H1 (cell line): ENCODE measurements around the gene RAI2. TPM values are rescaled to one million over a fixed set of nuclear protein-coding genes. Genes with fewer than 3 reads are reported as not detected.

Source experiments
- CTCF ChIA-PET: fragments of 300-600 bp; sonication (Branson Sonifier 250); formaldehyde crosslinking; loops from one replicate; lab custom pipeline; 2021; ENCODE audit not compliant: partially characterized antibody; lab: Charles Lee
- POLR2A ChIA-PET: fragments of 300-600 bp; sonication (Branson Sonifier 250); formaldehyde crosslinking; loops from one replicate; lab custom pipeline; 2021; ENCODE audit warnings: inconsistent platforms; ENCODE audit not compliant: partially characterized antibody; lab: Charles Lee
- DNase-seq, 2 experiments: peaks; one replicate each; pipeline versions ENCODE4 v3.0.0 to v3.0.0-alpha.2; 2010 to 2022; ENCODE audit warnings: low spot score in 2 of 2, low read depth in 1 of 2, mixed read lengths in 1 of 2
- FAIRE-seq: peaks from 2 replicates; lab custom pipeline; 2011; peaks lifted over from hg19 to GRCh38; lab: Jason Lieb, UNC
- H2AFZ ChIP-seq: 2 replicates; pipeline ENCODE4 v1.8.1; 2012; ENCODE audit warnings: low read length, inconsistent platforms
- H2AK5ac ChIP-seq: 2 replicates; pipeline ENCODE4 v1.6.1; 2013; ENCODE audit warnings: low read depth, low read length
- H2BK120ac ChIP-seq: replicated peaks from 2 replicates; pipeline ENCODE3; 2013; ENCODE audit warnings: low read depth, low read length, inconsistent platforms
- H2BK12ac ChIP-seq: 2 replicates; pipeline ENCODE4 v1.6.1; 2013; ENCODE audit warnings: low read depth, low read length
- H2BK15ac ChIP-seq: 2 replicates; pipeline ENCODE4 v1.6.1; 2013; ENCODE audit warnings: low read length
- H2BK20ac ChIP-seq: 2 replicates; pipeline ENCODE4 v1.6.1; 2013; ENCODE audit warnings: low read length
- H2BK5ac ChIP-seq: 2 replicates; pipeline ENCODE4 v1.6.1; 2013; ENCODE audit warnings: low read depth, low read length
- H3K14ac ChIP-seq: 2 replicates; pipeline ENCODE4 v1.6.1; 2013; ENCODE audit warnings: inconsistent platforms; ENCODE audit not compliant: insufficient read length
- H3K18ac ChIP-seq: 2 replicates; pipeline ENCODE4 v1.6.1; 2013; ENCODE audit warnings: low read length; ENCODE audit errors: extremely low read depth
- H3K23ac ChIP-seq: 2 replicates; pipeline ENCODE4 v1.6.1; 2013; ENCODE audit warnings: inconsistent platforms; ENCODE audit not compliant: insufficient read length
- H3K23me2 ChIP-seq: 2 replicates; pipeline ENCODE4 v1.6.1; 2013; ENCODE audit warnings: low read depth, low read length
- H3K27ac ChIP-seq: 2 replicates; pipeline ENCODE4 v1.6.1; 2011; ENCODE audit warnings: low read depth, low read length, inconsistent platforms
- H3K27me3 ChIP-seq, 4 experiments: replicated peaks in 1 of 4; 1 replicate in 1 of 4; 2 replicates in 3 of 4; pipeline versions ENCODE4 v1.6.1 to v1.8.1; 2011 to 2013; ENCODE audit warnings: low read length in 3 of 4, mild to moderate bottlenecking in 3 of 4, inconsistent platforms in 2 of 4, mixed read lengths in 2 of 4, moderate library complexity in 1 of 4; ENCODE audit not compliant: control insufficient read depth in 3 of 4, insufficient read depth in 3 of 4; ENCODE audit errors: extremely low read depth in 1 of 4
- H3K36me3 ChIP-seq, 4 experiments: 2 replicates each; pipeline versions ENCODE4 v1.6.1 to v1.8.1; 2011 to 2013; ENCODE audit warnings: mild to moderate bottlenecking in 4 of 4, low read length in 3 of 4, moderate library complexity in 2 of 4, control low read depth in 1 of 4, inconsistent platforms in 1 of 4; ENCODE audit not compliant: insufficient read depth in 4 of 4, control insufficient read depth in 2 of 4
- H3K4ac ChIP-seq: replicated peaks from 2 replicates; pipeline ENCODE3; 2013; ENCODE audit warnings: low read length, low read depth, mixed read lengths, inconsistent platforms; ENCODE audit not compliant: insufficient read length
- H3K4me1 ChIP-seq, 4 experiments: replicated peaks in 1 of 4; 1 replicate in 1 of 4; 2 replicates in 3 of 4; pipeline versions ENCODE4 v1.6.1 to v1.8.1; 2011 to 2013; ENCODE audit warnings: low read length in 3 of 4, inconsistent platforms in 2 of 4, mixed read lengths in 1 of 4; ENCODE audit not compliant: insufficient read depth in 4 of 4, control insufficient read depth in 3 of 4
- H3K4me2 ChIP-seq, 2 experiments: 2 replicates each; pipeline versions ENCODE4 v1.6.1 to v1.8.1; 2011 to 2013; ENCODE audit warnings: low read depth in 2 of 2, low read length in 2 of 2, control low read depth in 1 of 2, inconsistent platforms in 1 of 2, mild to moderate bottlenecking in 1 of 2; ENCODE audit not compliant: insufficient read depth in 1 of 2
- H3K4me3 ChIP-seq, 4 experiments: fragments of 200-600, 300-600 bp in 1 of 4; sonication (generic), shearing (Covaris generic), sonication (Bioruptor Twin) in 1 of 4; 2 replicates each; pipeline versions ENCODE4 v1.5.1 to v1.8.1; 2011 to 2016; ENCODE audit warnings: low read length in 4 of 4, low read depth in 3 of 4, control low read depth in 2 of 4, inconsistent platforms in 2 of 4, mild to moderate bottlenecking in 2 of 4, mixed read lengths in 1 of 4, moderate library complexity in 1 of 4; ENCODE audit not compliant: insufficient read depth in 2 of 4; ENCODE audit errors: extremely low read depth in 1 of 4
- H3K56ac ChIP-seq: replicated peaks from 2 replicates; pipeline ENCODE3; 2013; ENCODE audit warnings: low read depth, mild to moderate bottlenecking, mixed read lengths, low read length, inconsistent platforms; ENCODE audit not compliant: insufficient read length
- H3K79me1 ChIP-seq: 2 replicates; pipeline ENCODE4 v1.6.1; 2013; ENCODE audit warnings: low read depth, low read length, control low read depth
- H3K79me2 ChIP-seq, 2 experiments: 2 replicates each; pipeline versions ENCODE4 v1.6.1 to v1.8.1; 2012 to 2013; ENCODE audit warnings: low read length in 2 of 2, mild to moderate bottlenecking in 2 of 2, inconsistent platforms in 1 of 2; ENCODE audit not compliant: insufficient read depth in 2 of 2, control insufficient read depth in 1 of 2
- H3K9ac ChIP-seq, 4 experiments: replicated peaks in 1 of 4; 1 replicate in 1 of 4; 2 replicates in 3 of 4; pipeline versions ENCODE4 v1.6.1 to v1.8.1; 2011 to 2013; ENCODE audit warnings: low read depth in 3 of 4, low read length in 3 of 4, control low read depth in 2 of 4, mild to moderate bottlenecking in 2 of 4, moderate library complexity in 2 of 4, inconsistent platforms in 1 of 4; ENCODE audit errors: extremely low read depth in 1 of 4
- H3K9me3 ChIP-seq, 2 experiments: 2 replicates each; pipeline versions ENCODE4 v1.6.1 to v1.8.1; 2012 to 2013; ENCODE audit warnings: mild to moderate bottlenecking in 2 of 2, moderate library complexity in 2 of 2, control low read depth in 1 of 2, inconsistent platforms in 1 of 2, low read depth in 1 of 2, low read length in 1 of 2, mixed read lengths in 1 of 2; ENCODE audit not compliant: insufficient read depth in 2 of 2
- H4K20me1 ChIP-seq, 2 experiments: replicated peaks in 1 of 2; 2 replicates each; pipeline versions ENCODE3 to v1.8.1; 2011 to 2013; ENCODE audit warnings: inconsistent platforms in 2 of 2, low read length in 2 of 2, mild to moderate bottlenecking in 1 of 2; ENCODE audit not compliant: insufficient read depth in 2 of 2, control insufficient read depth in 1 of 2
- H4K5ac ChIP-seq: 2 replicates; pipeline ENCODE4 v1.6.1; 2013; ENCODE audit warnings: low read length, low read depth, mixed read lengths, inconsistent platforms; ENCODE audit not compliant: insufficient read length
- H4K8ac ChIP-seq: 2 replicates; pipeline ENCODE4 v1.8.0; 2013; ENCODE audit warnings: mild to moderate bottlenecking, moderate library complexity, low read length, inconsistent platforms; ENCODE audit not compliant: insufficient read depth; ENCODE audit errors: extremely low read depth
- H4K91ac ChIP-seq: replicated peaks from 2 replicates; pipeline ENCODE3; 2013; ENCODE audit warnings: low read length, mixed read lengths, inconsistent platforms; ENCODE audit not compliant: insufficient read length
- ATF2 ChIP-seq: IDR thresholded peaks from 2 replicates; pipeline ENCODE4 v1.6.1; 2012; ENCODE audit warnings: low read length, inconsistent platforms
- EZH2 ChIP-seq: fragments of 200-600 bp; sonication (generic); IDR thresholded peaks from 2 replicates; pipeline ENCODE4 v1.7.1; 2012; ENCODE audit warnings: low read depth, mild to moderate bottlenecking, moderate library complexity, low read length, inconsistent platforms; ENCODE audit not compliant: severe bottlenecking
- HDAC6 ChIP-seq: IDR thresholded peaks from one replicate; pipeline ENCODE4 v1.7.1; 2012; ENCODE audit warnings: low read depth, mild to moderate bottlenecking, inconsistent platforms, low read length, moderate library complexity
- JUND ChIP-seq: IDR thresholded peaks from 2 replicates; pipeline ENCODE4 v1.6.1; 2011; ENCODE audit warnings: mild to moderate bottlenecking, improper control_type of control experiment, low read length
- KDM5A ChIP-seq: fragments of 200-600 bp; IDR thresholded peaks from 2 replicates; pipeline ENCODE4 v1.7.1; 2012; ENCODE audit warnings: mild to moderate bottlenecking, low read length, inconsistent platforms, mixed read lengths
- RBBP5 ChIP-seq: IDR thresholded peaks from 2 replicates; pipeline ENCODE4 v1.7.1; 2012; ENCODE audit warnings: low read depth, mild to moderate bottlenecking, inconsistent platforms, low read length, moderate library complexity, borderline replicate concordance
- RFX5 ChIP-seq: IDR thresholded peaks from 2 replicates; pipeline ENCODE4 v1.6.1; 2011; ENCODE audit warnings: low read depth, low read length, improper control_type of control experiment, borderline replicate concordance
- SIX5 ChIP-seq: IDR thresholded peaks from 2 replicates; pipeline ENCODE4 v1.6.1; 2011; ENCODE audit warnings: mild to moderate bottlenecking, low read depth, low read length
- SP1 ChIP-seq: IDR thresholded peaks from 2 replicates; pipeline ENCODE4 v1.6.1; 2011; ENCODE audit warnings: low read depth, low read length
- SP2 ChIP-seq: IDR thresholded peaks from 2 replicates; pipeline ENCODE4 v1.6.1; 2012; ENCODE audit warnings: mild to moderate bottlenecking, low read length, inconsistent platforms
- TEAD4 ChIP-seq: IDR thresholded peaks from 2 replicates; pipeline ENCODE4 v1.6.1; 2012; ENCODE audit warnings: low read depth, low read length, inconsistent platforms, mixed read lengths
- USF2 ChIP-seq: IDR thresholded peaks from 2 replicates; pipeline ENCODE4 v1.6.1; 2011; ENCODE audit warnings: low read length, improper control_type of control experiment
- WGBS, 2 experiments: shearing (Covaris generic) in 1 of 2; methylation state at CpG; one replicate each; pipeline versions ENCODE4 v1.1.6 to v1.1.7; 2013 to 2015; ENCODE audit warnings: low lambda C conversion rate in 2 of 2, mixed read lengths in 2 of 2, inconsistent platforms in 1 of 2, low coverage in 1 of 2, missing lambda C conversion rate in 1 of 2; ENCODE audit not compliant: insufficient replicate concordance in 2 of 2, insufficient coverage in 1 of 2, insufficient read length in 1 of 2; ENCODE audit errors: extremely low coverage in 1 of 2, missing lambda C conversion rate in 1 of 2; 5-methylcytosine and 5-hydroxymethylcytosine counted together
- polyA plus RNA-seq, 7 experiments: library from polyadenylated mRNA; depleted of rRNA in 3 of 7; stranded (reverse) in 5 of 7; unstranded in 2 of 7; fragments of >200 nt in 5 of 7; fragments of 200-250 nt in 2 of 7; gene quantifications; 1 replicate in 5 of 7; 2 replicates in 1 of 7; 4 replicates in 1 of 7; pipeline versions ENCODE4 v1.2.1 to v1.2.3, GENCODE V29; 2011 to 2013; ENCODE audit warnings: missing spikeins in 2 of 7, mixed read lengths in 2 of 7
- total RNA-seq: library from RNA; stranded (reverse); fragmentation: NEBNext Ultra II Directional; extraction: Animal tissue kit (Norgen Biotek cat#: 25700); gene quantifications from 2 replicates; pipeline ENCODE4 v1.2.1, GENCODE V29; 2021

RAI2 gene
- total and polyA plus RNA-seq, 2 of the 8 experiments (the other 6 are each of a cell fraction or from before 2014, with no cell fraction given): 0.60 to 2.0 TPM

GRCh38 chrX:17869580-17869979 lies 8.5 kb upstream of the RAI2 start:
- H3K9me3 ChIP-seq: no peaks in the 10 kb centered on the region
- H3K23me2 ChIP-seq: no peaks in the 10 kb centered on the region
- no peak overlapping the region for H3K18ac ChIP-seq
- H4K91ac ChIP-seq: no peak overlapping the region
- H3K27ac ChIP-seq: no peak overlapping the region
- no peak overlapping the region for H4K5ac ChIP-seq
- CTCF ChIA-PET: no interaction called here
- H4K20me1 ChIP-seq: no peaks in the 10 kb centered on the region
- H4K8ac ChIP-seq: no peak overlapping the region
- no peak for DNase-seq
- H3K4me3 ChIP-seq: no peak overlapping the region
- no peak overlapping the region for H3K9ac ChIP-seq
- no peak overlapping the region for H3K4me2 ChIP-seq
- no peak overlapping the region for H3K14ac ChIP-seq
- POLR2A ChIA-PET: no interaction called here
- no peak overlapping the region for H2BK120ac ChIP-seq
- no peaks in the 10 kb centered on the region for H3K79me1 ChIP-seq
- H2AK5ac ChIP-seq: no peak overlapping the region
- no peak overlapping the region for H3K56ac ChIP-seq
- no peak overlapping the region for H2BK5ac ChIP-seq
- no peaks in the 10 kb centered on the region for H3K27me3 ChIP-seq
- no peak for FAIRE-seq
- no peaks in the 10 kb centered on the region for H3K36me3 ChIP-seq
- H3K4ac ChIP-seq: no peak overlapping the region
- H2BK15ac ChIP-seq: no peak overlapping the region
- no peak overlapping the region for H2BK20ac ChIP-seq
- WGBS, 2 experiments: 94% methylated on average over 2 of the region's 2 CpGs; no CpG with 5 or more reads in 1 of the 2 experiments
- no peaks in the 10 kb centered on the region for H3K4me1 ChIP-seq
- no peaks in the 10 kb centered on the region for H3K79me2 ChIP-seq
- H3K23ac ChIP-seq: no peak overlapping the region
- no peak overlapping the region for H2AFZ ChIP-seq
- no peak overlapping the region for H2BK12ac ChIP-seq
- TF ChIP-seq SIX5: no peak
- no peak for TF ChIP-seq JUND
- TF ChIP-seq ATF2: no peak
- TF ChIP-seq KDM5A: no peak
- no peak for TF ChIP-seq USF2
- no peak for TF ChIP-seq HDAC6
- TF ChIP-seq RFX5: no peak
- no peak for TF ChIP-seq SP1
- TF ChIP-seq TEAD4: no peak
- TF ChIP-seq RBBP5: no peak
- TF ChIP-seq SP2: no peak
- no peak for TF ChIP-seq EZH2
